A549 (cell line): ENCODE measurements around the gene TRA2B. TPM values are rescaled to one million over a fixed set of nuclear protein-coding genes. Genes with fewer than 3 reads are reported as not detected.

ENCODE experiments used
- ATAC-seq, 2 experiments: fragments of 200-7000 bp in 1 of 2; fragments of >200 bp in 1 of 2; cut with Nextera tagmentation in 1 of 2; cut with Tn5 transposase in 1 of 2; 3 replicates each; pipeline versions ENCODE4 v1.8.0 to v1.9.1; 2018 to 2020; ENCODE audit warnings: mild to moderate bottlenecking in 1 of 2, moderate library complexity in 1 of 2
- CTCF ChIA-PET: fragments of 300-600 bp; sonication (Branson Sonifier 250); formaldehyde crosslinking; extraction: SDS; loops from one replicate; lab custom pipeline; 2021; ENCODE audit warnings: antibody characterized with exemption, inconsistent platforms; lab: Yijun Ruan, JAX
- POLR2A ChIA-PET: fragments of 350-600 bp; formaldehyde crosslinking; extraction: SDS; loops from one replicate; lab custom pipeline; 2021; ENCODE audit warnings: antibody characterized with exemption, inconsistent platforms; lab: Yijun Ruan, JAX
- DNase-seq, 2 experiments: peaks; one replicate each; pipeline versions ENCODE4 v3.0.0 to v3.0.0-alpha.2; 2011 to 2016; ENCODE audit warnings: low read depth in 1 of 2, low spot score in 1 of 2
- FAIRE-seq: peaks from 2 replicates; lab custom pipeline; 2011; peaks lifted over from hg19 to GRCh38; lab: Jason Lieb, UNC
- H3K27ac ChIP-seq, 2 experiments: fragments of >200 bp; sonication (Bioruptor Twin); formaldehyde crosslinking; 3 replicates each; pipeline ENCODE4 v1.5.1; 2016 to 2017
- H3K4me1 ChIP-seq: fragments of >200 bp; sonication (Bioruptor Twin); formaldehyde crosslinking; 3 replicates; pipeline ENCODE4 v1.6.1; 2016
- H3K4me2 ChIP-seq: fragments of >200 bp; sonication (Bioruptor Twin); formaldehyde crosslinking; 3 replicates; pipeline ENCODE4 v1.6.1; 2016
- H3K4me3 ChIP-seq: fragments of >200 bp; sonication (Bioruptor Twin); formaldehyde crosslinking; 3 replicates; pipeline ENCODE4 v1.5.1; 2016
- H3K9me3 ChIP-seq: fragments of >200 bp; sonication (Bioruptor Twin); formaldehyde crosslinking; 3 replicates; pipeline ENCODE4 v1.6.1; 2016
- ATOH8 ChIP-seq: fragments of 250-450 bp; sonication (Bioruptor Pico); IDR thresholded peaks from 2 replicates; pipeline ENCODE4 v1.5.0; 2020; ENCODE audit warnings: low read depth, mild to moderate bottlenecking, moderate library complexity
- CBX2 ChIP-seq: fragments of 200-600 bp; sonication (generic); IDR thresholded peaks from 2 replicates; pipeline ENCODE4 v1.6.1; 2016; ENCODE audit warnings: low read depth, mild to moderate bottlenecking, borderline replicate concordance
- EHMT2 ChIP-seq: fragments of 200-600 bp; sonication (generic); IDR thresholded peaks from 2 replicates; pipeline ENCODE4 v1.6.1; 2016; ENCODE audit warnings: antibody characterized with exemption, low read depth, mild to moderate bottlenecking, moderate library complexity
- FOSB ChIP-seq: fragments of 250-450 bp; sonication (Bioruptor Pico); IDR thresholded peaks from 2 replicates; pipeline ENCODE4 v1.5.0; 2020; ENCODE audit warnings: mild to moderate bottlenecking, moderate library complexity
- GATA3 ChIP-seq: IDR thresholded peaks from 2 replicates; pipeline ENCODE4 v1.6.1; 2012; ENCODE audit warnings: borderline replicate concordance
- JUN ChIP-seq, 2 experiments: fragments of >200 bp; sonication (Bioruptor Twin); formaldehyde crosslinking; IDR thresholded peaks; 2 replicates in 1 of 2; 3 replicates in 1 of 2; pipeline ENCODE4 v1.6.1; 2016 to 2017
- JUNB ChIP-seq: fragments of >200 bp; sonication (Bioruptor Twin); formaldehyde crosslinking; IDR thresholded peaks from 2 replicates; pipeline ENCODE4 v1.6.1; 2016
- KDM5A ChIP-seq: fragments of 200-600 bp; sonication (generic); IDR thresholded peaks from 2 replicates; pipeline ENCODE4 v1.6.1; 2016; ENCODE audit warnings: antibody characterized with exemption, mild to moderate bottlenecking
- MAFK ChIP-seq: fragments of 450-650 bp; IDR thresholded peaks from 2 replicates; pipeline ENCODE4 v1.6.1; 2014; ENCODE audit not compliant: partially characterized antibody
- NPAS2 ChIP-seq: fragments of 250-450 bp; sonication (Bioruptor Pico); IDR thresholded peaks from 2 replicates; pipeline ENCODE4 v1.8.0; 2022; ENCODE audit warnings: mild to moderate bottlenecking, moderate library complexity, borderline replicate concordance
- PHF8 ChIP-seq: fragments of 200-600 bp; sonication (generic); IDR thresholded peaks from 2 replicates; pipeline ENCODE4 v1.6.1; 2016; ENCODE audit warnings: low read depth, mild to moderate bottlenecking, antibody characterized with exemption, moderate library complexity, borderline replicate concordance
- POLR2A ChIP-seq: IDR thresholded peaks from 2 replicates; pipeline ENCODE4 v1.6.1; 2012; ENCODE audit warnings: mild to moderate bottlenecking, low read length
- RAD21 ChIP-seq, 2 experiments: fragments of >200 bp in 1 of 2; sonication (Bioruptor Twin) in 1 of 2; formaldehyde crosslinking in 1 of 2; IDR thresholded peaks in 1 of 2; conservative IDR thresholded peaks in 1 of 2; 2 replicates in 1 of 2; 3 replicates in 1 of 2; pipeline ENCODE4 v1.6.1; 2012 to 2018; ENCODE audit warnings: inconsistent platforms in 1 of 2
- RARB ChIP-seq: fragments of 250-450 bp; sonication (Bioruptor Pico); IDR thresholded peaks from 2 replicates; pipeline ENCODE4 v1.8.0; 2021; ENCODE audit warnings: mild to moderate bottlenecking, moderate library complexity
- RNF2 ChIP-seq: fragments of 200-600 bp; sonication (generic); IDR thresholded peaks from 2 replicates; pipeline ENCODE4 v1.6.1; 2016; ENCODE audit warnings: low read depth, mild to moderate bottlenecking, antibody characterized with exemption, moderate library complexity, borderline replicate concordance
- TFCP2L1 ChIP-seq: fragments of 250-450 bp; sonication (Bioruptor Pico); IDR thresholded peaks from 2 replicates; pipeline ENCODE4 v1.5.0; 2021; ENCODE audit warnings: mild to moderate bottlenecking
- ZC3H11A ChIP-seq: fragments of 450-650 bp; IDR thresholded peaks from 2 replicates; pipeline ENCODE4 v1.6.1; 2014; ENCODE audit warnings: antibody characterized with exemption, mild to moderate bottlenecking
- WGBS: methylation state at CpG from one replicate; pipeline ENCODE4 v1.1.6; 2017; ENCODE audit errors: missing lambda C conversion rate; 5-methylcytosine and 5-hydroxymethylcytosine counted together
- polyA plus RNA-seq, 4 experiments: library from polyadenylated mRNA; depleted of rRNA in 3 of 4; stranded (reverse); fragments of >200 nt; fragmentation: RNase III in 1 of 4; extraction: RNeasy Plus Mini Kit Qiagen cat#74134 plus additional on column Dnase treatment in 1 of 4; gene quantifications; 2 replicates in 3 of 4; 3 replicates in 1 of 4; pipeline ENCODE4 v1.2.3, GENCODE V29; 2011 to 2017
- TF ChIP-seq, protein P1 (sequence below): fragments of 250-450 bp; sonication (Bioruptor Pico); IDR thresholded peaks from 2 replicates; pipeline ENCODE4 v1.5.0; 2021; ENCODE audit warnings: mild to moderate bottlenecking, moderate library complexity, borderline replicate concordance
- TF ChIP-seq, protein P2 (sequence below): fragments of 150-350 bp; IDR thresholded peaks from 2 replicates; pipeline ENCODE4 v1.6.1; 2014; ENCODE audit warnings: low read depth, mild to moderate bottlenecking, low read length
- TF ChIP-seq, protein P3 (sequence below): IDR thresholded peaks from 2 replicates; pipeline ENCODE4 v1.6.1; 2012
- TF ChIP-seq, protein P4 (sequence below): fragments of >200 bp; sonication (Bioruptor Twin); formaldehyde crosslinking; IDR thresholded peaks from 3 replicates; pipeline ENCODE4 v1.5.1; 2016
- TF ChIP-seq, protein P5 (sequence below): fragments of >200 bp; sonication (Bioruptor Twin); formaldehyde crosslinking; IDR thresholded peaks from 3 replicates; pipeline ENCODE4 v1.6.1; 2016

TRA2B gene
- polyA plus RNA-seq, 2 of the 4 experiments (the other 2 are of a cell fraction): 193 to 273 TPM

- Histone ChIP-seq H3K27ac (no peak overlapping the region), H3K4me2 (no peak overlapping the region), H3K9me3 (no peaks in the 10 kb centered on the region), H3K4me3 (no peak overlapping the region), H3K4me1 (no peaks in the 10 kb centered on the region)
- no peak for ATAC-seq
- ChIA-PET CTCF (no interaction called here), POLR2A (no interaction called here)
- TF ChIP-seq, protein P1, sequence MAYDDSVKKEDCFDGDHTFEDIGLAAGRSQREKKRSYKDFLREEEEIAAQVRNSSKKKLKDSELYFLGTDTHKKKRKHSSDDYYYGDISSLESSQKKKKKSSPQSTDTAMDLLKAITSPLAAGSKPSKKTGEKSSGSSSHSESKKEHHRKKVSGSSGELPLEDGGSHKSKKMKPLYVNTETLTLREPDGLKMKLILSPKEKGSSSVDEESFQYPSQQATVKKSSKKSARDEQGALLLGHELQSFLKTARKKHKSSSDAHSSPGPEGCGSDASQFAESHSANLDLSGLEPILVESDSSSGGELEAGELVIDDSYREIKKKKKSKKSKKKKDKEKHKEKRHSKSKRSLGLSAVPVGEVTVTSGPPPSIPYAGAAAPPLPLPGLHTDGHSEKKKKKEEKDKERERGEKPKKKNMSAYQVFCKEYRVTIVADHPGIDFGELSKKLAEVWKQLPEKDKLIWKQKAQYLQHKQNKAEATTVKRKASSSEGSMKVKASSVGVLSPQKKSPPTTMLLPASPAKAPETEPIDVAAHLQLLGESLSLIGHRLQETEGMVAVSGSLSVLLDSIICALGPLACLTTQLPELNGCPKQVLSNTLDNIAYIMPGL (CRISPR knock-in tag): no peak
- WGBS: 86% methylated on average over 4 of the region's 4 CpGs
- no peak for DNase-seq
- FAIRE-seq: no peak
Measured at GRCh38 chr3:185881926-185882325, 55.9 kb downstream of the TRA2B start.

DNA sequence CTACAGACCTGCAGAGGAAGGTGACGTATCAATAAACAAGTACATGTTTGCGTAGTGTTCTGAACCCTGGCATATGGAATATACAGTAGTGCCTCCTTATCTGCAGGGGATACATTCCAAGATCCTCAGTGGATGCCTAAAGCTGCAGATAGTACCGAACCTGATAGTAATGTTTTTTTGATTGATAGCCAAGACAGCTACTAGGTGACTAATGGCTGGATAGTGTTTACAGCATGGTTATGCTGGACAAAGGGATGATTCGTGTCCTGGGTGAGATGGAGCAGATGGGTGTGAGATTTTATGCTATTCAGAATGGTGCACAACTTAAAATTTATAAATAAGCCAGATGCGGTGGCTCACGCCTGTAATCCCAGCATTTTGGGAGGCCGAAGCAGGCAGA, 57.2 kb downstream of the TRA2B start:
- no peaks in the 10 kb centered on the region for H3K9me3 ChIP-seq
- no peaks in the 10 kb centered on the region for H3K4me1 ChIP-seq
- ATAC-seq (no peak; a peak in 2 of 6 replicates), FAIRE-seq (no peak), DNase-seq (no peak)
- TF ChIP-seq EHMT2: no peak
- TF ChIP-seq TFCP2L1 (CRISPR knock-in tag): no peak
- no peak for TF ChIP-seq RAD21 (conservative IDR thresholded peaks at IDR 0.05 in 1 of 2, IDR thresholded peaks at IDR 0.05 in 1 of 2)
- TF ChIP-seq PHF8: no peak
- TF ChIP-seq JUNB: no peak
- TF ChIP-seq ZC3H11A: no peak
- no peak for TF ChIP-seq CBX2
- TF ChIP-seq GATA3: no peak
- TF ChIP-seq MAFK: no peak
- TF ChIP-seq, protein P2, sequence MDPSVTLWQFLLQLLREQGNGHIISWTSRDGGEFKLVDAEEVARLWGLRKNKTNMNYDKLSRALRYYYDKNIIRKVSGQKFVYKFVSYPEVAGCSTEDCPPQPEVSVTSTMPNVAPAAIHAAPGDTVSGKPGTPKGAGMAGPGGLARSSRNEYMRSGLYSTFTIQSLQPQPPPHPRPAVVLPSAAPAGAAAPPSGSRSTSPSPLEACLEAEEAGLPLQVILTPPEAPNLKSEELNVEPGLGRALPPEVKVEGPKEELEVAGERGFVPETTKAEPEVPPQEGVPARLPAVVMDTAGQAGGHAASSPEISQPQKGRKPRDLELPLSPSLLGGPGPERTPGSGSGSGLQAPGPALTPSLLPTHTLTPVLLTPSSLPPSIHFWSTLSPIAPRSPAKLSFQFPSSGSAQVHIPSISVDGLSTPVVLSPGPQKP: no peak
- H3K4me3 ChIP-seq: no peak overlapping the region
- no peak overlapping the region for H3K4me2 ChIP-seq
- CTCF ChIA-PET: interaction anchor here (1.8 kb wide), 1 partner anchor 19 kb away, joined by 5 read pairs; no protein-coding TSS in a partner anchor
- 72% methylated on average over 7 of the region's 7 CpGs for WGBS
- POLR2A ChIA-PET: no interaction called here
- no peak overlapping the region for H3K27ac ChIP-seq

DNA sequence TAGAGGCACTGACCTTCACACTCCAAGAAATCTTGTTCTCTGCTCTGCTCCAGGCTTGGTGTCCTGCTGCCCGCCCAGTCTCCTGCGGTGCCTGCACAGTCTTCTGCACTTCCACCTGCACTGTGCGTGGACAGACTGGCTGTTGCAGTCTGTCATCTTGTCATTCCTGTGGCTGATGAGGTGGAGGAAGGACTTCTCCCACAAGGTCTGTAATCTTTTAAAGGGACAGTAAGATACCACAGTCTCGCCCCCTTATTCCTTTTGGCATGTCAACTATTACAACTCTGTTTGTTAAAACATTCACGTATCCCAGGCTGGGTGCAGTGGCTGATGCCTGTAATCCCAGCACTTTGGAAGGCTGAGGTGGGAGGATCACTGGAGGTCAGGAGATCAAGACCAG, 58.9 kb downstream of the TRA2B start:
- no peak overlapping the region for H3K27ac ChIP-seq
- 49% methylated on average over 5 of the region's 5 CpGs for whole genome bisulfite sequencing
- no peak; a peak in 1 of 6 replicates for ATAC-seq
- H3K9me3 ChIP-seq: no peaks in the 10 kb centered on the region
- POLR2A ChIA-PET: no interaction called here
- H3K4me2 ChIP-seq: no peak overlapping the region
- H3K4me3 ChIP-seq: no peak overlapping the region
- H3K4me1 ChIP-seq: no peaks in the 10 kb centered on the region
- no peak for DNase-seq
- CTCF ChIA-PET: no interaction called here
- no peak for FAIRE-seq
- TF ChIP-seq PHF8: no peak
- TF ChIP-seq POLR2A: no peak
- no peak for TF ChIP-seq KDM5A
- no peak for TF ChIP-seq RAD21 (conservative IDR thresholded peaks at IDR 0.05 in 1 of 2, IDR thresholded peaks at IDR 0.05 in 1 of 2)
- TF ChIP-seq, protein P3, sequence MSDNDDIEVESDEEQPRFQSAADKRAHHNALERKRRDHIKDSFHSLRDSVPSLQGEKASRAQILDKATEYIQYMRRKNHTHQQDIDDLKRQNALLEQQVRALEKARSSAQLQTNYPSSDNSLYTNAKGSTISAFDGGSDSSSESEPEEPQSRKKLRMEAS: no peak
- no peak for TF ChIP-seq CBX2
- TF ChIP-seq ATOH8 (CRISPR knock-in tag): no peak
- TF ChIP-seq, protein P2: no peak
- no peak for TF ChIP-seq RARB
- no peak for TF ChIP-seq NPAS2 (CRISPR knock-in tag)
- TF ChIP-seq, protein P4, sequence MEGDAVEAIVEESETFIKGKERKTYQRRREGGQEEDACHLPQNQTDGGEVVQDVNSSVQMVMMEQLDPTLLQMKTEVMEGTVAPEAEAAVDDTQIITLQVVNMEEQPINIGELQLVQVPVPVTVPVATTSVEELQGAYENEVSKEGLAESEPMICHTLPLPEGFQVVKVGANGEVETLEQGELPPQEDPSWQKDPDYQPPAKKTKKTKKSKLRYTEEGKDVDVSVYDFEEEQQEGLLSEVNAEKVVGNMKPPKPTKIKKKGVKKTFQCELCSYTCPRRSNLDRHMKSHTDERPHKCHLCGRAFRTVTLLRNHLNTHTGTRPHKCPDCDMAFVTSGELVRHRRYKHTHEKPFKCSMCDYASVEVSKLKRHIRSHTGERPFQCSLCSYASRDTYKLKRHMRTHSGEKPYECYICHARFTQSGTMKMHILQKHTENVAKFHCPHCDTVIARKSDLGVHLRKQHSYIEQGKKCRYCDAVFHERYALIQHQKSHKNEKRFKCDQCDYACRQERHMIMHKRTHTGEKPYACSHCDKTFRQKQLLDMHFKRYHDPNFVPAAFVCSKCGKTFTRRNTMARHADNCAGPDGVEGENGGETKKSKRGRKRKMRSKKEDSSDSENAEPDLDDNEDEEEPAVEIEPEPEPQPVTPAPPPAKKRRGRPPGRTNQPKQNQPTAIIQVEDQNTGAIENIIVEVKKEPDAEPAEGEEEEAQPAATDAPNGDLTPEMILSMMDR: no peak
- TF ChIP-seq FOSB (CRISPR knock-in tag): no peak
- TF ChIP-seq, protein P5, sequence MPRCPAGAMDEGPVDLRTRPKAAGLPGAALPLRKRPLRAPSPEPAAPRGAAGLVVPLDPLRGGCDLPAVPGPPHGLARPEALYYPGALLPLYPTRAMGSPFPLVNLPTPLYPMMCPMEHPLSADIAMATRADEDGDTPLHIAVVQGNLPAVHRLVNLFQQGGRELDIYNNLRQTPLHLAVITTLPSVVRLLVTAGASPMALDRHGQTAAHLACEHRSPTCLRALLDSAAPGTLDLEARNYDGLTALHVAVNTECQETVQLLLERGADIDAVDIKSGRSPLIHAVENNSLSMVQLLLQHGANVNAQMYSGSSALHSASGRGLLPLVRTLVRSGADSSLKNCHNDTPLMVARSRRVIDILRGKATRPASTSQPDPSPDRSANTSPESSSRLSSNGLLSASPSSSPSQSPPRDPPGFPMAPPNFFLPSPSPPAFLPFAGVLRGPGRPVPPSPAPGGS: no peak
- TF ChIP-seq JUN (IDR thresholded peaks at IDR 0.05): no peak
- TF ChIP-seq RNF2: no peak
- TF ChIP-seq, all 56 proteins: peak for 0
